Endodermal cell (in vitro differentiated cells): ENCODE data around the gene FBXL4. TPM values are rescaled to one million over a fixed set of nuclear protein-coding genes. Genes with fewer than 3 reads are reported as not detected.

Experiments used
- DNase-seq: peaks from one replicate; pipeline ENCODE4 v3.0.0-alpha.2; 2017
- H3K27ac ChIP-seq: 2 replicates; pipeline ENCODE4 v1.5.1; 2013; ENCODE audit warnings: mild to moderate bottlenecking, low read depth, low read length, moderate library complexity
- H3K27me3 ChIP-seq: 2 replicates; pipeline ENCODE4 v1.6.1; 2013; ENCODE audit warnings: mild to moderate bottlenecking, low read length, moderate library complexity; ENCODE audit not compliant: insufficient read depth, control insufficient read depth, poor library complexity, severe bottlenecking
- H3K36me3 ChIP-seq: 2 replicates; pipeline ENCODE4 v1.7.0; 2013; ENCODE audit warnings: mild to moderate bottlenecking, low read length, moderate library complexity; ENCODE audit not compliant: control insufficient read depth, insufficient read depth
- H3K4me1 ChIP-seq: one replicate; pipeline ENCODE4 v1.7.0; 2013; ENCODE audit warnings: low read length; ENCODE audit not compliant: control insufficient read depth, insufficient read depth
- H3K4me3 ChIP-seq: 2 replicates; pipeline ENCODE4 v1.5.1; 2013; ENCODE audit warnings: mild to moderate bottlenecking, low read length, moderate library complexity
- H3K9ac ChIP-seq: 2 replicates; pipeline ENCODE4 v1.6.1; 2013; ENCODE audit warnings: mild to moderate bottlenecking, low read length, moderate library complexity; ENCODE audit not compliant: poor library complexity, severe bottlenecking; ENCODE audit errors: extremely low read depth
- H3K9me3 ChIP-seq: 2 replicates; pipeline ENCODE4 v1.6.1; 2013; ENCODE audit warnings: mild to moderate bottlenecking, low read length, moderate library complexity; ENCODE audit not compliant: control insufficient read depth
- H3K27ac Mint-ChIP-seq: 2 replicates; pipeline ENCODE4 v1.8.0; 2020; ENCODE audit warnings: mixed read lengths
- H3K27me3 Mint-ChIP-seq: 2 replicates; pipeline ENCODE4 v1.8.0; 2021; ENCODE audit warnings: mild to moderate bottlenecking, mixed read lengths; ENCODE audit not compliant: insufficient read depth
- H3K36me3 Mint-ChIP-seq: 2 replicates; pipeline ENCODE4 v1.8.0; 2020; ENCODE audit warnings: low read depth, mixed read lengths
- H3K4me1 Mint-ChIP-seq: 2 replicates; pipeline ENCODE4 v1.8.0; 2020; ENCODE audit warnings: mixed read lengths
- H3K4me3 Mint-ChIP-seq: 2 replicates; pipeline ENCODE4 v1.8.0; 2020; ENCODE audit warnings: mild to moderate bottlenecking, moderate library complexity, mixed read lengths
- H3K9me3 Mint-ChIP-seq: 2 replicates; pipeline ENCODE4 v1.8.0; 2020; ENCODE audit warnings: mild to moderate bottlenecking, mixed read lengths
- CTCF ChIP-seq: fragments of 200-600 bp; sonication (generic); conservative IDR thresholded peaks from 2 replicates; pipeline ENCODE4 v1.5.0; 2021; ENCODE audit warnings: antibody characterized with exemption, mild to moderate bottlenecking
- WGBS, 2 experiments: methylation state at CpG; one replicate each; pipeline versions ENCODE4 v1.1.5 to v1.1.7; 2013; ENCODE audit warnings: missing lambda C conversion rate in 2 of 2, mixed read lengths in 1 of 2; ENCODE audit not compliant: insufficient coverage in 1 of 2, insufficient read length in 1 of 2; 5-methylcytosine and 5-hydroxymethylcytosine counted together
- total RNA-seq, 2 donors: library from RNA; stranded (reverse); fragmentation: NEBNext Ultra II Directional in 1 of 2; extraction: Animal tissue kit (Norgen Biotek cat#: 25700) in 1 of 2; gene quantifications; 2 replicates in 1 of 2; 3 replicates in 1 of 2; pipeline ENCODE4 v1.2.1, GENCODE V29; 2021

Gene FBXL4
- total RNA-seq, 2 donors from 2014 or later, result 14.1 to 17.4 TPM

GRCh38 chr6:98831057-98831958 is 116.4 kb downstream of the FBXL4 start:
- H3K27me3 Mint-ChIP-seq, result peaks cover 98% of the 10 kb centered on the region
- H3K4me1 ChIP-seq, result peaks cover 11% of the 10 kb centered on the region
- H3K27me3 ChIP-seq, result peaks cover 92% of the 10 kb centered on the region
- 1% methylated on average over 15 to 58 of the region's 58 CpGs for whole genome bisulfite sequencing, 2 experiments
- H3K9ac ChIP-seq, result no peak overlapping the region
- no peaks in the 10 kb centered on the region for H3K9me3 ChIP-seq
- no peaks in the 10 kb centered on the region for H3K36me3 Mint-ChIP-seq
- no peak overlapping the region for H3K27ac Mint-ChIP-seq
- peak overlapping the region; percentile 60 for H3K4me3 Mint-ChIP-seq
- H3K27ac ChIP-seq, result peak overlapping the region; percentile 94
- H3K4me1 Mint-ChIP-seq, result peaks cover 36% of the 10 kb centered on the region
- peak; percentile 81 for DNase-seq
- H3K4me3 ChIP-seq, result peak overlapping the region; percentile 60
- H3K9me3 Mint-ChIP-seq, result no peaks in the 10 kb centered on the region
- TF ChIP-seq CTCF, result no peak
- no peaks in the 10 kb centered on the region for H3K36me3 ChIP-seq

- Histone ChIP-seq H3K4me3 (no peak overlapping the region), H3K9me3 (no peaks in the 10 kb centered on the region), H3K36me3 (no peaks in the 10 kb centered on the region), H3K27ac (peak overlapping the region; percentile 64), H3K27me3 (peaks cover 92% of the 10 kb centered on the region), H3K4me1 (peaks cover 6% of the 10 kb centered on the region), H3K9ac (no peak overlapping the region)
- Mint-ChIP-seq H3K4me1 (peaks cover 35% of the 10 kb centered on the region), H3K27ac (no peak overlapping the region), H3K36me3 (no peaks in the 10 kb centered on the region), H3K27me3 (peaks cover 98% of the 10 kb centered on the region), H3K4me3 (no peak overlapping the region), H3K9me3 (no peaks in the 10 kb centered on the region)
- TF ChIP-seq CTCF, result no peak
- no peak for DNase-seq
- 0 to 5% methylated on average over 1 to 2 of the region's 2 CpGs for WGBS, 2 experiments
Observed at GRCh38 chr6:98830146-98830545, 117.6 kb downstream of the FBXL4 start.

GRCh38 chr6:98828941-98829411 is 118.8 kb downstream of the FBXL4 start:
- WGBS, 2 experiments, result 3 to 11% methylated on average over 5 to 9 of the region's 14 CpGs
- H3K9ac ChIP-seq, result no peak overlapping the region

More at GRCh38 chr6:98828941-98829411, 118.8 kb downstream of the FBXL4 start:
- peak; percentile 70 for DNase-seq
- peak overlapping the region; percentile 24 for H3K4me3 Mint-ChIP-seq
- H3K27ac ChIP-seq, result peak overlapping the region; percentile 86
- peak; percentile 47 for TF ChIP-seq CTCF
- H3K27me3 Mint-ChIP-seq, result peaks cover 100% of the 10 kb centered on the region
- H3K36me3 Mint-ChIP-seq, result no peaks in the 10 kb centered on the region
- peaks cover 100% of the 10 kb centered on the region for H3K27me3 ChIP-seq
- no peaks in the 10 kb centered on the region for H3K9me3 Mint-ChIP-seq
- H3K9me3 ChIP-seq, result no peaks in the 10 kb centered on the region
- H3K36me3 ChIP-seq, result no peaks in the 10 kb centered on the region
- peaks cover 6% of the 10 kb centered on the region for H3K4me1 ChIP-seq
- peak overlapping the region; percentile 31 for H3K4me3 ChIP-seq
- peaks cover 40% of the 10 kb centered on the region for H3K4me1 Mint-ChIP-seq
- no peak overlapping the region for H3K27ac Mint-ChIP-seq
